Endothelial cell of umbilical vein (primary cell): ENCODE results near the gene LHX5. TPM values are rescaled to one million over a fixed set of nuclear protein-coding genes. Genes with fewer than 3 reads are reported as not detected.

Experiments
- BruUV-seq: library from RNA; stranded (reverse); fragments of 400-500 nt; replicated peaks from 2 replicates; lab custom pipeline; 2021; lab: Mats Ljungman, UMichigan
- CTCF ChIA-PET: fragments of 300-600, 350-600 bp; sonication (Branson Sonifier 250); formaldehyde crosslinking; loops from one replicate; lab custom pipeline; 2021; ENCODE audit warnings: antibody characterized with exemption, inconsistent platforms; lab: Charles Lee
- POLR2A ChIA-PET: fragments of 300-600, 350-600 bp; sonication (Branson Sonifier 250); formaldehyde crosslinking; loops from one replicate; lab custom pipeline; 2021; ENCODE audit warnings: antibody characterized with exemption, inconsistent platforms; lab: Charles Lee
- DNase-seq: peaks from one replicate; pipeline ENCODE4 v3.0.0-alpha.2; 2011; ENCODE audit warnings: low read depth, low spot score
- FAIRE-seq: peaks from 2 replicates; lab custom pipeline; 2011; peaks lifted over from hg19 to GRCh38; lab: Jason Lieb, UNC
- H2AFZ ChIP-seq: 2 replicates; pipeline ENCODE4 v1.6.0; 2012; ENCODE audit warnings: low read depth, low read length, control low read depth, inconsistent platforms
- H3K27ac ChIP-seq: 2 replicates; pipeline ENCODE4 v1.5.1; 2011; ENCODE audit warnings: low read depth, mild to moderate bottlenecking, control low read depth, low read length, moderate library complexity; ENCODE audit not compliant: insufficient read depth
- H3K27me3 ChIP-seq, 2 experiments: 2 replicates each; pipeline versions ENCODE4 v1.6.0 to v1.6.1; 2011; ENCODE audit warnings: low read length in 2 of 2, mixed read lengths in 1 of 2; ENCODE audit not compliant: control insufficient read depth in 2 of 2, insufficient read depth in 2 of 2
- H3K36me3 ChIP-seq, 2 experiments: 2 replicates in 1 of 2; 3 replicates in 1 of 2; pipeline ENCODE4 v1.5.1; 2011; ENCODE audit warnings: low read length in 2 of 2, mild to moderate bottlenecking in 1 of 2, moderate library complexity in 1 of 2; ENCODE audit not compliant: control insufficient read depth in 2 of 2, insufficient read depth in 2 of 2; ENCODE audit errors: extremely low read depth in 1 of 2
- H3K4me1 ChIP-seq: 3 replicates; pipeline ENCODE4 v1.5.1; 2011; ENCODE audit warnings: mild to moderate bottlenecking, low read length; ENCODE audit not compliant: control insufficient read depth, insufficient read depth; ENCODE audit errors: extremely low read depth
- H3K4me2 ChIP-seq: 2 replicates; pipeline ENCODE4 v1.6.1; 2011; ENCODE audit warnings: low read length, control low read depth, mixed read lengths; ENCODE audit not compliant: insufficient read depth
- H3K4me3 ChIP-seq, 3 experiments: fragments of 200-600 bp in 1 of 3; sonication (generic), shearing (Covaris generic) in 1 of 3; replicated peaks in 1 of 3; 2 replicates each; pipeline ENCODE4 v1.5.1; 2011 to 2016; ENCODE audit warnings: control low read depth in 3 of 3, low read length in 3 of 3, mild to moderate bottlenecking in 2 of 3, inconsistent platforms in 1 of 3, low read depth in 1 of 3, moderate library complexity in 1 of 3; ENCODE audit not compliant: insufficient read depth in 1 of 3
- H3K79me2 ChIP-seq: 2 replicates; pipeline ENCODE4 v1.6.0; 2012; ENCODE audit warnings: low read length, inconsistent platforms; ENCODE audit not compliant: control insufficient read depth, insufficient read depth
- H3K9ac ChIP-seq: replicated peaks from 2 replicates; pipeline ENCODE3; 2011; ENCODE audit warnings: low read length, control low read depth; ENCODE audit not compliant: insufficient read depth; ENCODE audit errors: extremely low read depth
- H3K9me1 ChIP-seq: replicated peaks from 3 replicates; pipeline ENCODE4 v1.6.0; 2011; ENCODE audit warnings: mild to moderate bottlenecking, low read length; ENCODE audit not compliant: control insufficient read depth, insufficient read depth; ENCODE audit errors: extremely low read depth
- H3K9me3 ChIP-seq: replicated peaks from 2 replicates; pipeline ENCODE4 v1.5.1; 2012; ENCODE audit warnings: low read length, inconsistent platforms; ENCODE audit not compliant: control insufficient read depth, insufficient read depth
- H4K20me1 ChIP-seq: replicated peaks from 2 replicates; pipeline ENCODE3; 2011; ENCODE audit warnings: mild to moderate bottlenecking, low read length; ENCODE audit not compliant: control insufficient read depth, insufficient read depth; ENCODE audit errors: extremely low read depth
- CTCF ChIP-seq, 2 donors: IDR thresholded peaks; 1 replicate in 1 of 2; 2 replicates in 1 of 2; pipeline ENCODE4 v1.5.1; 2011; ENCODE audit warnings: low read length in 2 of 2, mild to moderate bottlenecking in 2 of 2, moderate library complexity in 2 of 2, control low read depth in 1 of 2, inconsistent platforms in 1 of 2, low read depth in 1 of 2; ENCODE audit not compliant: insufficient read depth in 1 of 2; ENCODE audit errors: extremely low read depth in 1 of 2
- EZH2 ChIP-seq: IDR thresholded peaks from 2 replicates; pipeline ENCODE4 v1.6.1; 2012; ENCODE audit warnings: borderline replicate concordance, low read depth, mild to moderate bottlenecking, moderate library complexity, low read length, inconsistent platforms; ENCODE audit not compliant: severe bottlenecking
- FOS ChIP-seq: IDR thresholded peaks from 2 replicates; pipeline ENCODE4 v1.6.1; 2011; ENCODE audit warnings: mild to moderate bottlenecking, low read length, moderate library complexity, borderline replicate concordance; ENCODE audit not compliant: insufficient read depth
- GATA2 ChIP-seq: IDR thresholded peaks from 2 replicates; pipeline ENCODE4 v1.7.0; 2011; ENCODE audit warnings: low read depth, mild to moderate bottlenecking, moderate library complexity, mixed read lengths, low read length; ENCODE audit not compliant: insufficient read length, insufficient read depth
- JUN ChIP-seq: IDR thresholded peaks from 2 replicates; pipeline ENCODE4 v1.6.1; 2011; ENCODE audit warnings: borderline replicate concordance, low read depth; ENCODE audit not compliant: insufficient read length, insufficient read depth
- MAX ChIP-seq: IDR thresholded peaks from 2 replicates; pipeline ENCODE4 v1.6.1; 2011; ENCODE audit not compliant: insufficient read depth, insufficient read length
- MYC ChIP-seq: IDR thresholded peaks from one replicate; pipeline ENCODE4 v1.6.1; 2011; ENCODE audit warnings: mild to moderate bottlenecking, low read depth, low read length
- POLR2A ChIP-seq: IDR thresholded peaks from 2 replicates; pipeline ENCODE4 v1.6.1; 2012; ENCODE audit warnings: low read depth, mild to moderate bottlenecking, control low read depth, low read length
- POLR2AphosphoS5 ChIP-seq: IDR thresholded peaks from 2 replicates; pipeline ENCODE4 v1.6.1; 2012; ENCODE audit warnings: low read depth, mild to moderate bottlenecking, control low read depth, low read length, moderate library complexity; ENCODE audit not compliant: insufficient read depth
- dilution Hi-C: fragments of 300-500 bp; cut with MboI; formaldehyde crosslinking; loops from one replicate; pipeline ENCODE4 v1.15.0; 2019; ENCODE audit warnings: low sequenced_read_pairs; ENCODE audit not compliant: extremely low pct_ligation_motif_present
- intact Hi-C: fragments of 100-400 bp; cut with micrococcal nuclease; formaldehyde crosslinking; loops from one replicate; pipeline ENCODE4 v1.10.0; 2022
- polyA plus RNA-seq, 4 experiments: library from polyadenylated mRNA; depleted of rRNA in 3 of 4; stranded (reverse) in 3 of 4; unstranded in 1 of 4; fragments of >200 nt; gene quantifications; 2 replicates each; pipeline versions ENCODE4 v1.2.1 to v1.2.3, GENCODE V29; 2011 to 2012; ENCODE audit warnings: missing spikeins in 1 of 4
- total RNA-seq: library from RNA; stranded (reverse); gene quantifications from 2 replicates; pipeline ENCODE4 v1.2.3, GENCODE V29; 2021

LHX5 gene
- total and polyA plus RNA-seq, 2 donors (not counting 3 experiments of a cell fraction or from before 2014, with no cell fraction given), result not detected

- H3K9ac ChIP-seq, result no peak overlapping the region
- no peak for TF ChIP-seq POLR2A
- TF ChIP-seq FOS, result no peak
- no peak for TF ChIP-seq POLR2AphosphoS5
- TF ChIP-seq CTCF (IDR thresholded peaks at IDR 0.05; ENCODE audit: extremely low read depth in 1 of 2, insufficient read depth in 1 of 2, low read depth in 1 of 2, low read length in 2 of 2), result no peak
- no peak for TF ChIP-seq JUN
- TF ChIP-seq MAX, result no peak
- TF ChIP-seq MYC, result no peak
- no peak for TF ChIP-seq EZH2
- TF ChIP-seq GATA2, result no peak
- H2AFZ ChIP-seq, result no peak overlapping the region
- no peak overlapping the region for H3K4me2 ChIP-seq
- peaks cover 89 to 91% of the 10 kb centered on the region in 2 experiments for H3K27me3 ChIP-seq
- no peak overlapping the region for H3K4me3 ChIP-seq
- no peaks in the 10 kb centered on the region for H3K36me3 ChIP-seq
- H3K9me3 ChIP-seq, result no peaks in the 10 kb centered on the region
- H3K27ac ChIP-seq, result no peak overlapping the region
- H3K79me2 ChIP-seq, result no peaks in the 10 kb centered on the region
- no TSS peak for BruUV-seq
- intact Hi-C loops (no loop called here), dilution Hi-C loops (no loop called here)
- no peaks in the 10 kb centered on the region for H3K4me1 ChIP-seq
- H4K20me1 ChIP-seq, result no peaks in the 10 kb centered on the region
- DNase-seq, result no peak
- no peaks in the 10 kb centered on the region for H3K9me1 ChIP-seq
- FAIRE-seq, result no peak
- POLR2A ChIA-PET, result no interaction called here
- CTCF ChIA-PET, result interaction anchor here (4.4 kb wide), 1 partner anchor 12 kb away, joined by 20 read pairs; no protein-coding TSS in a partner anchor
Observed at GRCh38 chr12:113473942-113474341, 2.3 kb upstream of the LHX5 start.
